HL-60 (cell line): ENCODE data around the gene SVEP1.

Experiments
- POLR2AphosphoS5 ChIP-seq: IDR thresholded peaks from 2 replicates; pipeline ENCODE4 v1.6.1; 2012; ENCODE audit warnings: low read depth
- TF ChIP-seq, protein P1 (sequence below): IDR thresholded peaks from one replicate; pipeline ENCODE4 v1.5.1; 2011; ENCODE audit warnings: low read length, control low read depth, inconsistent platforms; ENCODE audit not compliant: insufficient read depth

DNA sequence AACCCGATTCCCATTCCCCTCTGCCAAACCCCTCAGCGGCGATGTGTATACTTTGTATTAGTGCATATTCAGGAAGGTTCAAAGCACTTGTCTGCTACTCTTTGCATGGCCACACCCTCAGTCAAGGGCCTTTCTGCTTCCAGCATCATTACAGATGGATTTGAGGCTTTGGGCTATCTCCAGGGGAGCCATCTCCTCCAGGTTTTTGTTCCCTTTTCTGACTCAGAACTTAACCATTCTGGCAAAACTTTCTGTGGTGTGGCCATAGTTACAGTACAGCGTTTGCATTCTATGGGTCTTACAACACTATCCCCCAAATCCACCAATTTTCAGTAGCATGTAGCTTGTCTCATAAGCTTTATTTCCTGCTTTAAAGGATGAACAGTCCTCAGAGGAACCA is 36.0 kb upstream of the SVEP1 start:
- TF ChIP-seq, protein P1, sequence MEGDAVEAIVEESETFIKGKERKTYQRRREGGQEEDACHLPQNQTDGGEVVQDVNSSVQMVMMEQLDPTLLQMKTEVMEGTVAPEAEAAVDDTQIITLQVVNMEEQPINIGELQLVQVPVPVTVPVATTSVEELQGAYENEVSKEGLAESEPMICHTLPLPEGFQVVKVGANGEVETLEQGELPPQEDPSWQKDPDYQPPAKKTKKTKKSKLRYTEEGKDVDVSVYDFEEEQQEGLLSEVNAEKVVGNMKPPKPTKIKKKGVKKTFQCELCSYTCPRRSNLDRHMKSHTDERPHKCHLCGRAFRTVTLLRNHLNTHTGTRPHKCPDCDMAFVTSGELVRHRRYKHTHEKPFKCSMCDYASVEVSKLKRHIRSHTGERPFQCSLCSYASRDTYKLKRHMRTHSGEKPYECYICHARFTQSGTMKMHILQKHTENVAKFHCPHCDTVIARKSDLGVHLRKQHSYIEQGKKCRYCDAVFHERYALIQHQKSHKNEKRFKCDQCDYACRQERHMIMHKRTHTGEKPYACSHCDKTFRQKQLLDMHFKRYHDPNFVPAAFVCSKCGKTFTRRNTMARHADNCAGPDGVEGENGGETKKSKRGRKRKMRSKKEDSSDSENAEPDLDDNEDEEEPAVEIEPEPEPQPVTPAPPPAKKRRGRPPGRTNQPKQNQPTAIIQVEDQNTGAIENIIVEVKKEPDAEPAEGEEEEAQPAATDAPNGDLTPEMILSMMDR, result no peak
- no peak for TF ChIP-seq POLR2AphosphoS5
